Loucy (cell line): Measurements from ENCODE around the gene PECR.

Experiments
- CTCF ChIP-seq: fragments of 200-600 bp; sonication (generic); conservative IDR thresholded peaks from 2 replicates; pipeline ENCODE4 v1.5.1; 2014; ENCODE audit warnings: mild to moderate bottlenecking, antibody characterized with exemption, low read length
- EZH2phosphoT487 ChIP-seq: fragments of 200-600 bp; IDR thresholded peaks from 2 replicates; pipeline ENCODE4 v1.6.1; 2018; ENCODE audit warnings: antibody characterized with exemption, mild to moderate bottlenecking, moderate library complexity, borderline replicate concordance

GRCh38 chr2:216090369-216090786 is 8.8 kb upstream of the PECR start:
- TF ChIP-seq CTCF: no peak
- TF ChIP-seq EZH2phosphoT487: no peak
